HepG2 (cell line): ENCODE measurements around the gene MAP2K7. TPM values are rescaled to one million over a fixed set of nuclear protein-coding genes. Genes with fewer than 3 reads are reported as not detected.

Source experiments
- ELF3 ChIP-seq: IDR thresholded peaks from 2 replicates; pipeline ENCODE4 v1.6.1; 2016; ENCODE audit warnings: missing genetic modification reagents, missing compliant biosample characterization
- GLI4 ChIP-seq: sonication (generic); formaldehyde crosslinking; IDR thresholded peaks from 2 replicates; pipeline ENCODE4 v1.5.1; 2020; ENCODE audit warnings: missing genetic modification reagents, mild to moderate bottlenecking, moderate library complexity, borderline replicate concordance
- HINFP ChIP-seq: sonication (generic); formaldehyde crosslinking; IDR thresholded peaks from 2 replicates; pipeline ENCODE4 v1.4.0; 2020; ENCODE audit warnings: low read depth, mild to moderate bottlenecking, missing genetic modification reagents
- KDM2A ChIP-seq: sonication (generic); formaldehyde crosslinking; IDR thresholded peaks from 2 replicates; pipeline ENCODE4 v1.4.0; 2020; ENCODE audit warnings: low read depth, missing genetic modification reagents, borderline replicate concordance
- TIGD3 ChIP-seq: sonication (generic); formaldehyde crosslinking; IDR thresholded peaks from 2 replicates; pipeline ENCODE4 v1.5.1; 2020; ENCODE audit warnings: mild to moderate bottlenecking, missing genetic modification reagents, borderline replicate concordance
- ZNF430 ChIP-seq: sonication (generic); formaldehyde crosslinking; IDR thresholded peaks from 2 replicates; pipeline ENCODE4 v1.9.0; 2021; ENCODE audit warnings: mild to moderate bottlenecking, missing genetic modification reagents
- ZNF431 ChIP-seq: sonication (generic); formaldehyde crosslinking; IDR thresholded peaks from 2 replicates; pipeline ENCODE4 v1.9.0; 2022; ENCODE audit warnings: missing genetic modification reagents, low read depth, mild to moderate bottlenecking, borderline replicate concordance
- ZNF770 ChIP-seq: sonication (generic); formaldehyde crosslinking; IDR thresholded peaks from 2 replicates; pipeline ENCODE4 v1.5.0; 2020; ENCODE audit warnings: mild to moderate bottlenecking, missing genetic modification reagents
- polyA plus RNA-seq, 8 experiments: library from polyadenylated mRNA; depleted of rRNA in 3 of 8; stranded (reverse) in 7 of 8; unstranded in 1 of 8; fragments of >200 nt; fragmentation: Illumina TruSeq in 4 of 8; extraction: Trizol in 4 of 8; gene quantifications; 2 replicates each; pipeline versions ENCODE4 v1.2.1 to v1.2.3, GENCODE V29; 2011 to 2016; ENCODE audit warnings: low read depth in 4 of 8, missing spikeins in 1 of 8, mixed read lengths in 1 of 8; ENCODE audit not compliant: insufficient read depth in 1 of 8
- total RNA-seq, 5 experiments: library from RNA; depleted of rRNA; stranded (reverse); fragments of >200 nt; fragmentation: Illumina TruSeq; extraction: Trizol; gene quantifications; 2 replicates each; pipeline ENCODE4 v1.2.3, GENCODE V29; 2016; ENCODE audit warnings: low read depth in 1 of 5
- TF ChIP-seq, protein P1 (sequence below): sonication (generic); formaldehyde crosslinking; IDR thresholded peaks from 2 replicates; pipeline ENCODE4 v1.4.0; 2020; ENCODE audit warnings: missing genetic modification reagents, borderline replicate concordance
- TF ChIP-seq, protein P2 (sequence below): sonication (generic); formaldehyde crosslinking; IDR thresholded peaks from 2 replicates; pipeline ENCODE4 v1.5.0; 2020; ENCODE audit warnings: missing genetic modification reagents
- TF ChIP-seq, protein P3 (sequence below): sonication (generic); formaldehyde crosslinking; IDR thresholded peaks from 2 replicates; pipeline ENCODE4 v1.8.0; 2023; ENCODE audit warnings: mild to moderate bottlenecking, missing genetic modification reagents

MAP2K7 gene
- total and polyA plus RNA-seq, 2 of the 13 experiments (the other 11 are each of a cell fraction or from before 2014, with no cell fraction given) = 9.0 to 10.8 TPM

DNA sequence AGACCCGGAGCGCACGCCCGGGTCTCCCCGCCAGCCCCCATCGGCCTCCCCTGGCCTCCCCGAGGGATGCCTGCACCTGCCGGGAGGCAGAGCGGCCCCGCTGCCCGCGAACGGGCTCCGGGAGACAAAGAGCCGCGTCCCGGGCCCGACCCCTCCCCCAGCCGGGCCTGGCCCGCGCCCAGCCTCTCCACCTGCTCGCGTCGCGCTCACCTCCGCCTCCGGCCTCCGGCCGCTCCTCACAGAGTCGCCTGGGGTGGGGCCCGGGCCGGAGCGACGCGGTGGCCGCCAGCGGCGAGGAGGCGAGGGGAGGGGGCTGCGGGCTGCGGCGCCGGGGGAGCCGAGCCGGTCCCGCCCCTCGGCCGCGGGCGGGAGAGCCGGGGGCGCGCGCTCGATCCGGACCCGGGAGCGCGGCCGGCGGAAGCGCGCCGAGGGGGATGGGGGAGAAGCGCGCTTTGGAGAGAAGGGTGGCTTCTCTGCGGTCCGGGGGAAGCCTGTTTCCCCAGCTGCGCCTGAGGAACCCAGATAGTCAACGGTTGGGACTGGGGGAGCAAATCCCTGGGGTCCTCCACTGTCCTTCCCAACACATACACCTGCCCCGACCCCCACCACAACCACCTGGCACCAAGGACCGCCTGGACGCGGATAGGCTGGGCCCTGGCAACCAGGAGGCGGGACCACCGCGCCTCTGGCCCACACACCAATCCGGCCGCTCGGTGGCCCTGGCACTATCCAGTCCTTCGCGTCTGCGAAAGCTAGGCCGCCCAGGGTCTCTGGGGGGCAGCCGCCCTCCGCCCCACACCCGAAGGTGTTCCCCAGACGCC, 29.4 kb upstream of the MAP2K7 start, which contains the start of gene PRR36 (continued):
- TF ChIP-seq TIGD3 (no peak), GLI4 (CRISPR knock-in tag) (0 out of 2 replicates have a peak, but pooled peaks have one; percentile 55), ZNF431 (CRISPR knock-in tag) (0 out of 2 replicates have a peak, but pooled peaks have one; percentile 47), HINFP (CRISPR knock-in tag) (peak; percentile 100), ZNF770 (CRISPR knock-in tag) (peak; percentile 47; the same call in 1 of the 2 replicates), ELF3 (CRISPR knock-in tag) (0 out of 2 replicates have a peak, but pooled peaks have one; percentile 7), ZNF430 (peak; percentile 75; the same call in 1 of the 2 replicates), KDM2A (CRISPR knock-in tag) (peak; percentile 52; the same call in 1 of the 2 replicates)
- TF ChIP-seq, protein P1, sequence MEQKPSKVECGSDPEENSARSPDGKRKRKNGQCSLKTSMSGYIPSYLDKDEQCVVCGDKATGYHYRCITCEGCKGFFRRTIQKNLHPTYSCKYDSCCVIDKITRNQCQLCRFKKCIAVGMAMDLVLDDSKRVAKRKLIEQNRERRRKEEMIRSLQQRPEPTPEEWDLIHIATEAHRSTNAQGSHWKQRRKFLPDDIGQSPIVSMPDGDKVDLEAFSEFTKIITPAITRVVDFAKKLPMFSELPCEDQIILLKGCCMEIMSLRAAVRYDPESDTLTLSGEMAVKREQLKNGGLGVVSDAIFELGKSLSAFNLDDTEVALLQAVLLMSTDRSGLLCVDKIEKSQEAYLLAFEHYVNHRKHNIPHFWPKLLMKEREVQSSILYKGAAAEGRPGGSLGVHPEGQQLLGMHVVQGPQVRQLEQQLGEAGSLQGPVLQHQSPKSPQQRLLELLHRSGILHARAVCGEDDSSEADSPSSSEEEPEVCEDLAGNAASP (CRISPR knock-in tag) = no peak
- TF ChIP-seq, protein P2, sequence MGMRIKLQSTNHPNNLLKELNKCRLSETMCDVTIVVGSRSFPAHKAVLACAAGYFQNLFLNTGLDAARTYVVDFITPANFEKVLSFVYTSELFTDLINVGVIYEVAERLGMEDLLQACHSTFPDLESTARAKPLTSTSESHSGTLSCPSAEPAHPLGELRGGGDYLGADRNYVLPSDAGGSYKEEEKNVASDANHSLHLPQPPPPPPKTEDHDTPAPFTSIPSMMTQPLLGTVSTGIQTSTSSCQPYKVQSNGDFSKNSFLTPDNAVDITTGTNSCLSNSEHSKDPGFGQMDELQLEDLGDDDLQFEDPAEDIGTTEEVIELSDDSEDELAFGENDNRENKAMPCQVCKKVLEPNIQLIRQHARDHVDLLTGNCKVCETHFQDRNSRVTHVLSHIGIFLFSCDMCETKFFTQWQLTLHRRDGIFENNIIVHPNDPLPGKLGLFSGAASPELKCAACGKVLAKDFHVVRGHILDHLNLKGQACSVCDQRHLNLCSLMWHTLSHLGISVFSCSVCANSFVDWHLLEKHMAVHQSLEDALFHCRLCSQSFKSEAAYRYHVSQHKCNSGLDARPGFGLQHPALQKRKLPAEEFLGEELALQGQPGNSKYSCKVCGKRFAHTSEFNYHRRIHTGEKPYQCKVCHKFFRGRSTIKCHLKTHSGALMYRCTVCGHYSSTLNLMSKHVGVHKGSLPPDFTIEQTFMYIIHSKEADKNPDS = no peak
- TF ChIP-seq, protein P3, sequence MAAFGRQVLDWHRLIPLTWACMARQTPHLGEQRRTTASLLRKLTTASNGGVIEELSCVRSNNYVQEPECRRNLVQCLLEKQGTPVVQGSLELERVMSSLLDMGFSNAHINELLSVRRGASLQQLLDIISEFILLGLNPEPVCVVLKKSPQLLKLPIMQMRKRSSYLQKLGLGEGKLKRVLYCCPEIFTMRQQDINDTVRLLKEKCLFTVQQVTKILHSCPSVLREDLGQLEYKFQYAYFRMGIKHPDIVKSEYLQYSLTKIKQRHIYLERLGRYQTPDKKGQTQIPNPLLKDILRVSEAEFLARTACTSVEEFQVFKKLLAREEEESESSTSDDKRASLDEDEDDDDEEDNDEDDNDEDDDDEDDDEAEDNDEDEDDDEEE (CRISPR knock-in tag) = peak; percentile 46; the same call in 1 of the 2 replicates
